ENCODE results near the gene EFNA2. TPM values are rescaled to one million over a fixed set of nuclear protein-coding genes. Genes with fewer than 3 reads are reported as not detected.

The EFNA2 gene
- total and polyA plus RNA-seq, 2 of the 8 experiments (the other 6 are each of a cell fraction or from before 2014, with no cell fraction given) = 4.0 to 7.0 TPM

- Histone ChIP-seq H3K18ac (ENCODE audit: extremely low read depth, low read length) (no peak overlapping the region), H2BK120ac (replicated peaks; ENCODE audit: low read depth, low read length) (no peak overlapping the region), H2BK15ac (ENCODE audit: low read length) (no peak overlapping the region), H3K23me2 (ENCODE audit: low read depth, low read length) (peaks cover 7% of the 10 kb centered on the region; the same call in 1 of the 2 replicates), H3K27me3 (replicated peaks in 1 of 4; ENCODE audit: control insufficient read depth in 3 of 4, extremely low read depth in 1 of 4, insufficient read depth in 3 of 4, low read length in 3 of 4) (peaks cover 0 to 10% (median 6%) of the 10 kb centered on the region in 4 experiments; a peak in 5 of 7 replicates), H3K4me3 (ENCODE audit: extremely low read depth in 1 of 4, insufficient read depth in 2 of 4, low read depth in 3 of 4, low read length in 4 of 4) (no peak overlapping the region), H3K4ac (replicated peaks; ENCODE audit: insufficient read length, low read depth, low read length) (no peak overlapping the region), H4K8ac (ENCODE audit: extremely low read depth, insufficient read depth, low read length) (no peak overlapping the region; the same call in none of the 2 replicates), H3K79me1 (ENCODE audit: low read depth, low read length) (peaks cover 5% of the 10 kb centered on the region; the same call in 1 of the 2 replicates), H3K23ac (ENCODE audit: insufficient read length) (no peak overlapping the region), H2BK20ac (ENCODE audit: low read length) (no peak overlapping the region), H3K4me1 (replicated peaks in 1 of 4; ENCODE audit: control insufficient read depth in 3 of 4, insufficient read depth in 4 of 4, low read length in 3 of 4) (peaks cover 0 to 15% (median 8%) of the 10 kb centered on the region in 4 experiments; a peak in 5 of 7 replicates), H3K27ac (ENCODE audit: low read depth, low read length) (no peak overlapping the region), H3K36me3 (ENCODE audit: control insufficient read depth in 2 of 4, insufficient read depth in 4 of 4, low read length in 3 of 4) (peaks cover 0 to 6% (median under 1%) of the 10 kb centered on the region in 4 experiments; a peak in 2 of 8 replicates), H3K4me2 (ENCODE audit: insufficient read depth in 1 of 2, low read depth in 2 of 2, low read length in 2 of 2) (no peak overlapping the region), H3K14ac (ENCODE audit: insufficient read length) (no peak overlapping the region), H4K91ac (replicated peaks; ENCODE audit: insufficient read length, low read length) (peak overlapping the region; percentile 10), H3K79me2 (ENCODE audit: control insufficient read depth in 1 of 2, insufficient read depth in 2 of 2, low read length in 2 of 2) (peaks cover 0 to 6% of the 10 kb centered on the region in 2 experiments; a peak in 1 of 4 replicates), H4K5ac (ENCODE audit: insufficient read length, low read depth, low read length) (no peak overlapping the region), H3K9me3 (ENCODE audit: insufficient read depth in 2 of 2, low read depth in 1 of 2, low read length in 1 of 2) (no peaks in the 10 kb centered on the region), H2BK5ac (ENCODE audit: low read depth, low read length) (no peak overlapping the region), H3K9ac (replicated peaks in 1 of 4; ENCODE audit: extremely low read depth in 1 of 4, low read depth in 3 of 4, low read length in 3 of 4) (no peak overlapping the region), H2BK12ac (ENCODE audit: low read depth, low read length) (no peak overlapping the region), H2AFZ (ENCODE audit: low read length) (no peak overlapping the region), H3K56ac (replicated peaks; ENCODE audit: insufficient read length, low read depth, low read length) (no peak overlapping the region), H2AK5ac (ENCODE audit: low read depth, low read length) (no peak overlapping the region), H4K20me1 (replicated peaks in 1 of 2; ENCODE audit: control insufficient read depth in 1 of 2, insufficient read depth in 2 of 2, low read length in 2 of 2) (peaks cover 0 to 10% of the 10 kb centered on the region in 2 experiments)
- DNase-seq (ENCODE audit: low read depth in 1 of 2, low spot score in 2 of 2) (peak in 1 of 2 experiments; percentile 94), FAIRE-seq (peak; percentile 28)
- WGBS, 2 experiments (ENCODE audit: extremely low coverage in 1 of 2, insufficient coverage in 1 of 2, insufficient read length in 1 of 2, insufficient replicate concordance in 2 of 2, low coverage in 1 of 2, low lambda C conversion rate in 2 of 2, missing lambda C conversion rate in 1 of 2) = 49% methylated on average over 9 of the region's 10 CpGs; no CpG with 5 or more reads in 1 of the 2 experiments
- ChIA-PET POLR2A (ENCODE audit: partially characterized antibody) (interaction anchor here (0.6 to 11.4 kb wide), 7 partner anchors 9 to 315 kb away, joined by 3 to 331 read pairs (median 4); partner anchors contain the start of gene CIRBP), CTCF (ENCODE audit: partially characterized antibody) (interaction anchor here (0.6 to 4.0 kb wide), 32 partner anchors 11 to 515 kb away, joined by 3 to 14 read pairs (median 4); partner anchors contain the start of gene CIRBP)
- TF ChIP-seq GABPA (IDR thresholded peaks at IDR 0.05; ENCODE audit: borderline replicate concordance, insufficient read depth, low read length) = peak; percentile 76; the same call in 1 of the 2 replicates
- TF ChIP-seq CREB1 (IDR thresholded peaks at IDR 0.05) = peak; percentile 43; the same call in 1 of the 2 replicates
- TF ChIP-seq TAF7 (optimal IDR thresholded peaks at IDR 0.05; ENCODE audit: borderline replicate concordance, low read depth, low read length) = no peak
- peak in 1 of 2 experiments; percentile 23; a peak in 1 of 3 replicates for TF ChIP-seq POLR2A (IDR thresholded peaks at IDR 0.05; ENCODE audit: control extremely low read depth in 1 of 2, low read depth in 2 of 2, low read length in 2 of 2)
- 0 out of 2 replicates have a peak, but pooled peaks have one; percentile 42 for TF ChIP-seq SP4 (IDR thresholded peaks at IDR 0.05; ENCODE audit: low read length)
- TF ChIP-seq RAD21 (IDR thresholded peaks at IDR 0.05 in 1 of 2, conservative IDR thresholded peaks at IDR 0.05 in 1 of 2; ENCODE audit: low read depth in 2 of 2, low read length in 2 of 2) = peak; percentile 94 to 95
- TF ChIP-seq TAF1 (IDR thresholded peaks at IDR 0.05; ENCODE audit: low read depth, low read length) = no peak
- no peak for TF ChIP-seq RXRA (IDR thresholded peaks at IDR 0.05; ENCODE audit: insufficient read depth, low read depth, low read length)
- TF ChIP-seq BACH1 (IDR thresholded peaks at IDR 0.05; ENCODE audit: low read length) = peak; percentile 70
- peak; percentile 23 for TF ChIP-seq ASH2L (IDR thresholded peaks at IDR 0.05; ENCODE audit: low read length)
- peak in 1 of 2 experiments; percentile 87; a peak in 1 of 4 replicates for TF ChIP-seq SIN3A (conservative IDR thresholded peaks at IDR 0.05 in 1 of 2, IDR thresholded peaks at IDR 0.05 in 1 of 2; ENCODE audit: low read depth in 1 of 2, low read length in 2 of 2)
- TF ChIP-seq POLR2AphosphoS5 (IDR thresholded peaks at IDR 0.05; ENCODE audit: low read depth, low read length) = peak; percentile 58; the same call in 1 of the 2 replicates
These were observed 5.8 kb upstream of the EFNA2 start for GRCh38 chr19:1279782-1280341.
